Measurements from ENCODE around the gene CDC7. TPM values are rescaled to one million over a fixed set of nuclear protein-coding genes. Genes with fewer than 3 reads are reported as not detected.
"Not testable (repeated sequence)": the region's sequence is repeated elsewhere in the genome, so short reads cannot be mapped to it uniquely, and the experiment has no call there.

The CDC7 gene
- total RNA-seq, 1 donor from 2014 or later = 64.8 TPM

DNA sequence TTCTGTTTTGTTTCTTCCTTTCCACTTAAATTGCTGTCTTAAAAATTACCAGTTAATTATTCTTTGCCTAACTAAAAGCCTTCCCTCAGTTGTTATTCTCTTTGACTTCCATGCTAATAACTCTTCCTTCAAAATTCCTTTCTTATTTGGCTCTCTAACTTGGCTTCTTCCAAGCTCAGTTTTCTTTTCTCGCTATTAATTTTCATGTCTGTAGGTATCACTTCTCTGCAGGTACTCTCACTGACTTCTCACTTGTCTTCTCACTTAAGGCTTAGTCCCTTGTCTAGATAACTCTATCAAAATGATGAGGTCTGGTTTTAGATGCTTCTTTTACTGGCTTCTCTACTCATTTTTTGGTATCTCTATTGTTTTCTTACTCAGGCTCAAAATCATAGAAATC, 10.1 kb downstream of the CDC7 start:
- peaks cover 14% of the 10 kb centered on the region for H3K36me3 Mint-ChIP-seq (ENCODE audit: low read depth)

GRCh38 chr1:91511386-91511785, 10.7 kb downstream of the CDC7 start:
- DNase-seq (ENCODE audit: low read depth, low spot score) = no peak
- Mint-ChIP-seq H3K4me3 (no peak overlapping the region), H3K4me1 (peaks cover 10% of the 10 kb centered on the region), H3K27me3 (ENCODE audit: low read depth) (no peaks in the 10 kb centered on the region), H3K36me3 (ENCODE audit: low read depth) (peaks cover 16% of the 10 kb centered on the region), H3K9me3 (no peaks in the 10 kb centered on the region), H3K27ac (ENCODE audit: unreplicated experiment) (no peak overlapping the region)
- TF ChIP-seq, protein P1, sequence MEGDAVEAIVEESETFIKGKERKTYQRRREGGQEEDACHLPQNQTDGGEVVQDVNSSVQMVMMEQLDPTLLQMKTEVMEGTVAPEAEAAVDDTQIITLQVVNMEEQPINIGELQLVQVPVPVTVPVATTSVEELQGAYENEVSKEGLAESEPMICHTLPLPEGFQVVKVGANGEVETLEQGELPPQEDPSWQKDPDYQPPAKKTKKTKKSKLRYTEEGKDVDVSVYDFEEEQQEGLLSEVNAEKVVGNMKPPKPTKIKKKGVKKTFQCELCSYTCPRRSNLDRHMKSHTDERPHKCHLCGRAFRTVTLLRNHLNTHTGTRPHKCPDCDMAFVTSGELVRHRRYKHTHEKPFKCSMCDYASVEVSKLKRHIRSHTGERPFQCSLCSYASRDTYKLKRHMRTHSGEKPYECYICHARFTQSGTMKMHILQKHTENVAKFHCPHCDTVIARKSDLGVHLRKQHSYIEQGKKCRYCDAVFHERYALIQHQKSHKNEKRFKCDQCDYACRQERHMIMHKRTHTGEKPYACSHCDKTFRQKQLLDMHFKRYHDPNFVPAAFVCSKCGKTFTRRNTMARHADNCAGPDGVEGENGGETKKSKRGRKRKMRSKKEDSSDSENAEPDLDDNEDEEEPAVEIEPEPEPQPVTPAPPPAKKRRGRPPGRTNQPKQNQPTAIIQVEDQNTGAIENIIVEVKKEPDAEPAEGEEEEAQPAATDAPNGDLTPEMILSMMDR (conservative IDR thresholded peaks at IDR 0.05) = peak; percentile 82

More for the DNA sequence above, 10.1 kb downstream of the CDC7 start:
- TF ChIP-seq, protein P1 (conservative IDR thresholded peaks at IDR 0.05) = no peak
- no peaks in the 10 kb centered on the region for H3K27me3 Mint-ChIP-seq (ENCODE audit: low read depth)
- peak overlapping the region; percentile 2 for H3K27ac Mint-ChIP-seq (ENCODE audit: unreplicated experiment)
- DNase-seq (ENCODE audit: low read depth, low spot score) = no peak
- H3K4me1 Mint-ChIP-seq = peaks cover 16% of the 10 kb centered on the region
- H3K4me3 Mint-ChIP-seq = no peak overlapping the region
- H3K9me3 Mint-ChIP-seq = no peaks in the 10 kb centered on the region

- DNase-seq (ENCODE audit: low read depth, low spot score) = no peak
- Mint-ChIP-seq H3K27me3 (ENCODE audit: low read depth) (no peaks in the 10 kb centered on the region), H3K27ac (ENCODE audit: unreplicated experiment) (peak overlapping the region; percentile 73), H3K4me3 (no peak overlapping the region), H3K36me3 (ENCODE audit: low read depth) (peaks cover 30% of the 10 kb centered on the region), H3K9me3 (peaks cover 6% of the 10 kb centered on the region), H3K4me1 (peaks cover 16% of the 10 kb centered on the region)
- TF ChIP-seq, protein P1 (conservative IDR thresholded peaks at IDR 0.05) = peak; percentile 66
Measured at GRCh38 chr1:91513160-91513559, 12.5 kb downstream of the CDC7 start.

GRCh38 chr1:91513706-91514105, 13.1 kb downstream of the CDC7 start:
- Mint-ChIP-seq H3K9me3 (peaks cover 6% of the 10 kb centered on the region), H3K4me1 (peaks cover 18% of the 10 kb centered on the region), H3K27me3 (ENCODE audit: low read depth) (no peaks in the 10 kb centered on the region), H3K27ac (ENCODE audit: unreplicated experiment) (no peak overlapping the region), H3K4me3 (no peak overlapping the region), H3K36me3 (ENCODE audit: low read depth) (peaks cover 34% of the 10 kb centered on the region)
- DNase-seq (ENCODE audit: low read depth, low spot score) = no peak
- TF ChIP-seq, protein P1 (conservative IDR thresholded peaks at IDR 0.05) = no peak

- TF ChIP-seq, protein P1 (conservative IDR thresholded peaks at IDR 0.05) = no peak
- H3K36me3 Mint-ChIP-seq (ENCODE audit: low read depth) = peaks cover 27% of the 10 kb centered on the region
Measured at GRCh38 chr1:91515994-91516393, 15.3 kb downstream of the CDC7 start.

DNA sequence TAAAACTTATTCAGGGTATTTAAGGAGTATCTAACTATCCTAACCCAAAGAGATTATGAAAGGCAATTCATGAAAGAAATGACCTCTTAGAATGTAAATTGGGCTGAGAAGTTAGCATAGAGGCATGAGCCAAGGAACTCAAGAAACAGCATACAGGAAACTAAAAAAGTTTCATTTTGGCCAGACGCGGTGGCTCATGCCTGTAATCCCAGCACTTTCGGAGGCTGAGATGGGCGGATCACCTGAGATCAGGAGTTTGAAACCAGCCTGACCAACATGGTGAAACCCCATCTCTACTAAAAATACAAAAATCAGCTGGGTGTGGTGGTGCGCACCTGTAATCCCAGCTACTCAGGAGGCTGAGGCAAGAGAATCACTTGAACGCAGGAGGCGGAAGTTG, 16.0 kb downstream of the CDC7 start:
- not testable (repeated sequence) for H3K4me3 Mint-ChIP-seq; H3K27me3 Mint-ChIP-seq (ENCODE audit: low read depth); DNase-seq (ENCODE audit: low read depth, low spot score); H3K9me3 Mint-ChIP-seq; H3K27ac Mint-ChIP-seq (ENCODE audit: unreplicated experiment)
- Mint-ChIP-seq H3K4me1 (peaks cover 11% of the 10 kb centered on the region), H3K36me3 (ENCODE audit: low read depth) (peaks cover 27% of the 10 kb centered on the region)

More at GRCh38 chr1:91515994-91516393, 15.3 kb downstream of the CDC7 start:
- no peak for DNase-seq (ENCODE audit: low read depth, low spot score)
- no peaks in the 10 kb centered on the region for H3K27me3 Mint-ChIP-seq (ENCODE audit: low read depth)
- peaks cover 15% of the 10 kb centered on the region for H3K4me1 Mint-ChIP-seq
- H3K4me3 Mint-ChIP-seq = no peak overlapping the region
- no peak overlapping the region for H3K27ac Mint-ChIP-seq (ENCODE audit: unreplicated experiment)
- peaks cover 6% of the 10 kb centered on the region for H3K9me3 Mint-ChIP-seq

GRCh38 chr1:91519167-91519566, 18.5 kb downstream of the CDC7 start:
- Mint-ChIP-seq H3K36me3 (ENCODE audit: low read depth) (peaks cover 33% of the 10 kb centered on the region), H3K4me1 (peaks cover 14% of the 10 kb centered on the region)
- H3K27ac Mint-ChIP-seq (ENCODE audit: unreplicated experiment); H3K27me3 Mint-ChIP-seq (ENCODE audit: low read depth); H3K4me3 Mint-ChIP-seq; H3K9me3 Mint-ChIP-seq; DNase-seq (ENCODE audit: low read depth, low spot score): not testable (repeated sequence)
